Hindlimb muscle (tissue), 1 donor: ENCODE data around the gene EIF2B4. TPM values are rescaled to one million over a fixed set of nuclear protein-coding genes. Genes with fewer than 3 reads are reported as not detected.
"Not testable (repeated sequence)": the region's sequence is repeated elsewhere in the genome, so short reads cannot be mapped to it uniquely, and the experiment has no call there.

ENCODE experiments used
- DNase-seq: peaks from one replicate; pipeline ENCODE4 v3.0.0-alpha.2; 2013
- polyA plus RNA-seq: library from polyadenylated mRNA; unstranded; fragments of 120-200 nt; gene quantifications from one replicate; pipeline ENCODE4 v1.2.1, GENCODE V29; 2013; ENCODE audit not compliant: insufficient read length

The EIF2B4 gene
- polyA plus RNA-seq, 1 donor, result 34.4 TPM

GRCh38 chr2:27335311-27335710 is 34.8 kb downstream of the EIF2B4 start:
- DNase-seq, result no peak

GRCh38 chr2:27324720-27325119 is 45.4 kb downstream of the EIF2B4 start:
- no peak for DNase-seq

GRCh38 chr2:27323596-27324285 is 46.4 kb downstream of the EIF2B4 start:
- peak; percentile 22 for DNase-seq

- DNase-seq, result peak; percentile 92
Observed at GRCh38 chr2:27322766-27323595, 47.2 kb downstream of the EIF2B4 start, which contains the start of gene MPV17. Gene MPV17, minus strand, starts transcription at chr2:27323097. Its CDS starts 580 bp downstream, at chr2:27322517.

GRCh38 chr2:27322301-27322765 is 47.8 kb downstream of the EIF2B4 start:
- DNase-seq, result no peak

- no peak for DNase-seq
Observed at GRCh38 chr2:27320958-27321543, 49.1 kb downstream of the EIF2B4 start.

- not testable (repeated sequence) for DNase-seq
Observed at GRCh38 chr2:27319839-27320238, 50.3 kb downstream of the EIF2B4 start.

GRCh38 chr2:27316655-27317412 is 53.3 kb downstream of the EIF2B4 start:
- DNase-seq, result no peak

GRCh38 chr2:27315122-27315521 is 55.0 kb downstream of the EIF2B4 start:
- no peak for DNase-seq

GRCh38 chr2:27314709-27315108 is 55.4 kb downstream of the EIF2B4 start:
- DNase-seq, result no peak

Other genes starting within 250 kb of the EIF2B4 start
- 0.18 TPM for gene ABHD1, start 246.5 kb downstream of the EIF2B4 start, polyA plus RNA-seq
- 35.1 TPM for gene PREB, start 235.7 kb downstream of the EIF2B4 start, polyA plus RNA-seq
- not detected for gene PRR30, start 230.9 kb downstream of the EIF2B4 start, polyA plus RNA-seq
- gene TCF23, start 221.3 kb downstream of the EIF2B4 start, polyA plus RNA-seq, result 0.17 TPM
- gene ATRAID, start 158.3 kb downstream of the EIF2B4 start, polyA plus RNA-seq, result 83.7 TPM
- gene SLC5A6, start 158.1 kb downstream of the EIF2B4 start, polyA plus RNA-seq, result 18.6 TPM
- gene CAD, start 153.0 kb downstream of the EIF2B4 start, polyA plus RNA-seq, result 28.0 TPM
- 2.8 TPM for gene SLC30A3, start 107.3 kb downstream of the EIF2B4 start, polyA plus RNA-seq
- 0.34 TPM for gene DNAJC5G, start 94.9 kb downstream of the EIF2B4 start, polyA plus RNA-seq
- gene TRIM54, start 87.9 kb downstream of the EIF2B4 start, polyA plus RNA-seq, result 128 TPM
- 2.5 TPM for gene UCN, start 61.9 kb downstream of the EIF2B4 start, polyA plus RNA-seq
- gene MPV17, start 47.2 kb downstream of the EIF2B4 start, polyA plus RNA-seq, result 46.8 TPM
- 32.5 TPM for gene GTF3C2, start 13.6 kb downstream of the EIF2B4 start, polyA plus RNA-seq
- gene SNX17, start 278 bp upstream of the EIF2B4 start, polyA plus RNA-seq, result 75.0 TPM
- 15.4 TPM for gene ZNF513, start 10.4 kb upstream of the EIF2B4 start, polyA plus RNA-seq
- gene PPM1G, start 39.3 kb upstream of the EIF2B4 start, polyA plus RNA-seq, result 57.8 TPM
- 115 TPM for gene NRBP1, start 58.3 kb upstream of the EIF2B4 start, polyA plus RNA-seq
- gene KRTCAP3, start 72.0 kb upstream of the EIF2B4 start, polyA plus RNA-seq, result 1.4 TPM
- 27.5 TPM for gene IFT172, start 119.4 kb upstream of the EIF2B4 start, polyA plus RNA-seq
- 8.2 TPM for gene FNDC4, start 124.9 kb upstream of the EIF2B4 start, polyA plus RNA-seq
- gene GCKR, start 126.5 kb upstream of the EIF2B4 start, polyA plus RNA-seq, result 0.22 TPM
- gene ZNF512, start 212.7 kb upstream of the EIF2B4 start, polyA plus RNA-seq, result 42.3 TPM